ENCODE measurements around the gene UNC13B.

DNA sequence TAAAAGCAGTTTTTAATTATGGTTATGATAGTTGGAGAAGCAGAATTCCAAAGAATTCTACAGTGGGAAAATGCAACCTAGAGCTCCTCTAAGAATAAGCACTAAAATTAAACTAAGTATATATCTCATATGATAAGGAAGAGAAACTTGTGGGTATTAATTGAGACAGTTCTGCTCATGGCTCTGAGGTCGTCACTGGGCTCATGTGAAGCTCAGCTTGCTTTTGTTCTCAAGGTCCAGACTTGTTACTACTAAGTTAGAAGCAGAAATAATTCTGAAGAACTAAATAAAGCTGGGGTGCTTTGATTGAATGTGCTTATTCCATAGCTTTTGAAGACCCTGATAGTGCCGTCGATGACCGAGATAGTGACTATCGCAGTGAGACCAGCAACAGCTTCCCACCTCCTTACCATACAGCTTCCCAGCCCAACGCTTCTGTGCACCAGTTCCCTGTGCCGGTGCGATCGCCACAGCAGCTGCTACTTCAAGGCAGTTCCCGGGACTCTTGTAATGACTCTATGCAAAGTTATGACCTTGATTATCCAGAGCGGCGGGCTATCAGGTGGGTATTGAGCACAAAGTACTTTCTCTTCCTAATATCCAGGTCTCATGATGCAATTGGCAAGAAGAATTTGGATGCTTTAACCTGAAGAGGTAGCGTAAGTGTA, 133.7 kb downstream of the UNC13B start:
- TF ChIP-seq, protein P1, sequence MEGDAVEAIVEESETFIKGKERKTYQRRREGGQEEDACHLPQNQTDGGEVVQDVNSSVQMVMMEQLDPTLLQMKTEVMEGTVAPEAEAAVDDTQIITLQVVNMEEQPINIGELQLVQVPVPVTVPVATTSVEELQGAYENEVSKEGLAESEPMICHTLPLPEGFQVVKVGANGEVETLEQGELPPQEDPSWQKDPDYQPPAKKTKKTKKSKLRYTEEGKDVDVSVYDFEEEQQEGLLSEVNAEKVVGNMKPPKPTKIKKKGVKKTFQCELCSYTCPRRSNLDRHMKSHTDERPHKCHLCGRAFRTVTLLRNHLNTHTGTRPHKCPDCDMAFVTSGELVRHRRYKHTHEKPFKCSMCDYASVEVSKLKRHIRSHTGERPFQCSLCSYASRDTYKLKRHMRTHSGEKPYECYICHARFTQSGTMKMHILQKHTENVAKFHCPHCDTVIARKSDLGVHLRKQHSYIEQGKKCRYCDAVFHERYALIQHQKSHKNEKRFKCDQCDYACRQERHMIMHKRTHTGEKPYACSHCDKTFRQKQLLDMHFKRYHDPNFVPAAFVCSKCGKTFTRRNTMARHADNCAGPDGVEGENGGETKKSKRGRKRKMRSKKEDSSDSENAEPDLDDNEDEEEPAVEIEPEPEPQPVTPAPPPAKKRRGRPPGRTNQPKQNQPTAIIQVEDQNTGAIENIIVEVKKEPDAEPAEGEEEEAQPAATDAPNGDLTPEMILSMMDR (tag by site-specific recombination; IDR thresholded peaks at IDR 0.05) = no peak
- no peak for TF ChIP-seq ZNF391 (tag by site-specific recombination; IDR thresholded peaks at IDR 0.05; ENCODE audit: borderline replicate concordance, low read depth)
- no peak for TF ChIP-seq ZNF174 (tag by site-specific recombination; IDR thresholded peaks at IDR 0.05)
- no peak for TF ChIP-seq ZNF175 (tag by site-specific recombination; IDR thresholded peaks at IDR 0.05)
- TF ChIP-seq GLIS1 (tag by site-specific recombination; IDR thresholded peaks at IDR 0.05) = no peak
- TF ChIP-seq, protein P2, sequence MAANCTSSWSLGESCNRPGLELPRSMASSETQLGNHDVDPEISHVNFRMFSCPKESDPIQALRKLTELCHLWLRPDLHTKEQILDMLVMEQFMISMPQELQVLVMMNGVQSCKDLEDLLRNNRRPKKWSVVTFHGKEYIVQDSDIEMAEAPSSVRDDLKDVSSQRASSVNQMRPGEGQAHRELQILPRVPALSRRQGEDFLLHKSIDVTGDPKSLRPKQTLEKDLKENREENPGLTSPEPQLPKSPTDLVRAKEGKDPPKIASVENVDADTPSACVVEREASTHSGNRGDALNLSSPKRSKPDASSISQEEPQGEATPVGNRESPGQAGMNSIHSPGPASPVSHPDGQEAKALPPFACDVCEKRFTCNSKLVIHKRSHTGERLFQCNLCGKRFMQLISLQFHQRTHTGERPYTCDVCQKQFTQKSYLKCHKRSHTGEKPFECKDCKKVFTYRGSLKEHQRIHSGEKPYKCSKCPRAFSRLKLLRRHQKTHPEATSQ (tag by site-specific recombination; IDR thresholded peaks at IDR 0.05) = no peak
- TF ChIP-seq ZNF146 (tag by site-specific recombination; IDR thresholded peaks at IDR 0.05) = no peak
- no peak for TF ChIP-seq ZNF133 (tag by site-specific recombination; IDR thresholded peaks at IDR 0.05)
